HG03442 (cell line): ENCODE results near the gene RXFP2.

ENCODE experiments used
- ATAC-seq: cut with Tn5 transposase; IDR thresholded peaks from one replicate; pipeline ENCODE4 v1.9.1; 2021; ENCODE audit warnings: mild to moderate bottlenecking, moderate library complexity; ENCODE audit not compliant: unreplicated experiment

Gene RXFP2

GRCh38 chr13:31765138-31765785, 25.9 kb downstream of the RXFP2 start:
- ATAC-seq, result no peak

GRCh38 chr13:31767175-31767900, 28.0 kb downstream of the RXFP2 start:
- ATAC-seq, result no peak

GRCh38 chr13:31768351-31768750, 29.0 kb downstream of the RXFP2 start:
- ATAC-seq, result no peak

- no peak for ATAC-seq
Observed at GRCh38 chr13:31769575-31769974, 30.2 kb downstream of the RXFP2 start.

- no peak for ATAC-seq
Observed at GRCh38 chr13:31772231-31772630, 32.9 kb downstream of the RXFP2 start.

- ATAC-seq, result no peak
Observed at GRCh38 chr13:31773538-31773937, 34.2 kb downstream of the RXFP2 start.

- ATAC-seq, result no peak
Observed at GRCh38 chr13:31774186-31774750, 34.9 kb downstream of the RXFP2 start.

GRCh38 chr13:31775148-31775547, 35.8 kb downstream of the RXFP2 start:
- no peak for ATAC-seq

GRCh38 chr13:31775686-31776085, 36.4 kb downstream of the RXFP2 start:
- no peak for ATAC-seq

- no peak for ATAC-seq
Observed at GRCh38 chr13:31781064-31781463, 41.7 kb downstream of the RXFP2 start.

GRCh38 chr13:31786011-31786410, 46.7 kb downstream of the RXFP2 start:
- no peak for ATAC-seq

GRCh38 chr13:31790992-31791391, 51.7 kb downstream of the RXFP2 start:
- no peak for ATAC-seq

- no peak for ATAC-seq
Observed at GRCh38 chr13:31793246-31793645, 53.9 kb downstream of the RXFP2 start.

- no peak for ATAC-seq
Observed at GRCh38 chr13:31794452-31794851, 55.1 kb downstream of the RXFP2 start.

GRCh38 chr13:31797154-31797775, 57.9 kb downstream of the RXFP2 start:
- no peak for ATAC-seq

- no peak for ATAC-seq
Observed at GRCh38 chr13:31798189-31798588, 58.9 kb downstream of the RXFP2 start.

GRCh38 chr13:31801088-31801487, 61.8 kb downstream of the RXFP2 start:
- no peak for ATAC-seq

- no peak for ATAC-seq
Observed at GRCh38 chr13:31803311-31803710, 64.0 kb downstream of the RXFP2 start.

GRCh38 chr13:31805841-31806240, 66.5 kb downstream of the RXFP2 start:
- ATAC-seq, result no peak

- ATAC-seq, result no peak
Observed at GRCh38 chr13:31807090-31807541, 67.8 kb downstream of the RXFP2 start.

GRCh38 chr13:31814536-31814935, 75.2 kb downstream of the RXFP2 start:
- ATAC-seq, result no peak
